ENCODE measurements around the gene BRDT.

GRCh38 chr1:91981996-91982609 is 32.9 kb downstream of the BRDT start:
- TF ChIP-seq CEBPB (IDR thresholded peaks at IDR 0.05) (no peak), MAX (IDR thresholded peaks at IDR 0.05) (no peak), RAD21 (IDR thresholded peaks at IDR 0.05; ENCODE audit: low read depth) (no peak), EP300 (IDR thresholded peaks at IDR 0.05; ENCODE audit: borderline replicate concordance) (no peak), REST (IDR thresholded peaks at IDR 0.05; ENCODE audit: low read depth) (no peak), TAF1 (IDR thresholded peaks at IDR 0.05; ENCODE audit: low read depth) (no peak), CREB1 (IDR thresholded peaks at IDR 0.05; ENCODE audit: low read depth) (no peak), USF1 (IDR thresholded peaks at IDR 0.05) (no peak), FOXM1 (IDR thresholded peaks at IDR 0.05; ENCODE audit: borderline replicate concordance, low read depth) (no peak), YY1 (IDR thresholded peaks at IDR 0.05; ENCODE audit: low read depth) (no peak), TEAD4 (IDR thresholded peaks at IDR 0.05) (no peak), ZBTB7A (IDR thresholded peaks at IDR 0.05; ENCODE audit: low read depth) (no peak), EGR1 (IDR thresholded peaks at IDR 0.05) (no peak), TCF12 (IDR thresholded peaks at IDR 0.05; ENCODE audit: low read depth) (no peak)
